Measurements from ENCODE around the gene IL1RAPL2.

Gene IL1RAPL2

GRCh38 chrX:105703876-105704275 is 1137.9 kb downstream of the IL1RAPL2 start:
- Histone ChIP-seq H2AFZ (ENCODE audit: low read depth, low read length) (no peak overlapping the region), H3K36me3 (replicated peaks; ENCODE audit: low read depth, low read length) (no peaks in the 10 kb centered on the region), H3K27ac (ENCODE audit: low read length) (no peak overlapping the region), H4K20me1 (ENCODE audit: insufficient read depth, low read length) (no peaks in the 10 kb centered on the region), H3K4me2 (ENCODE audit: low read length) (no peak overlapping the region), H3K9ac (ENCODE audit: low read length) (no peak overlapping the region), H3K27me3 (ENCODE audit: low read depth, low read length) (no peaks in the 10 kb centered on the region), H3K9me3 (ENCODE audit: insufficient read depth, low read length) (no peaks in the 10 kb centered on the region), H3K4me1 (ENCODE audit: low read length) (peaks cover 18% of the 10 kb centered on the region), H3K79me2 (ENCODE audit: low read length) (no peaks in the 10 kb centered on the region), H3K4me3 (ENCODE audit: low read length) (no peak overlapping the region)
- TF ChIP-seq EZH2phosphoT487 (IDR thresholded peaks at IDR 0.05; ENCODE audit: low read depth) = no peak
- TF ChIP-seq, protein P1, sequence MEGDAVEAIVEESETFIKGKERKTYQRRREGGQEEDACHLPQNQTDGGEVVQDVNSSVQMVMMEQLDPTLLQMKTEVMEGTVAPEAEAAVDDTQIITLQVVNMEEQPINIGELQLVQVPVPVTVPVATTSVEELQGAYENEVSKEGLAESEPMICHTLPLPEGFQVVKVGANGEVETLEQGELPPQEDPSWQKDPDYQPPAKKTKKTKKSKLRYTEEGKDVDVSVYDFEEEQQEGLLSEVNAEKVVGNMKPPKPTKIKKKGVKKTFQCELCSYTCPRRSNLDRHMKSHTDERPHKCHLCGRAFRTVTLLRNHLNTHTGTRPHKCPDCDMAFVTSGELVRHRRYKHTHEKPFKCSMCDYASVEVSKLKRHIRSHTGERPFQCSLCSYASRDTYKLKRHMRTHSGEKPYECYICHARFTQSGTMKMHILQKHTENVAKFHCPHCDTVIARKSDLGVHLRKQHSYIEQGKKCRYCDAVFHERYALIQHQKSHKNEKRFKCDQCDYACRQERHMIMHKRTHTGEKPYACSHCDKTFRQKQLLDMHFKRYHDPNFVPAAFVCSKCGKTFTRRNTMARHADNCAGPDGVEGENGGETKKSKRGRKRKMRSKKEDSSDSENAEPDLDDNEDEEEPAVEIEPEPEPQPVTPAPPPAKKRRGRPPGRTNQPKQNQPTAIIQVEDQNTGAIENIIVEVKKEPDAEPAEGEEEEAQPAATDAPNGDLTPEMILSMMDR (IDR thresholded peaks at IDR 0.05; ENCODE audit: low read depth, low read length) = no peak

GRCh38 chrX:105706041-105706440 is 1140.0 kb downstream of the IL1RAPL2 start:
- Histone ChIP-seq H3K27ac (ENCODE audit: low read length) (no peak overlapping the region), H3K79me2 (ENCODE audit: low read length) (no peaks in the 10 kb centered on the region), H3K9ac (ENCODE audit: low read length) (no peak overlapping the region), H3K4me2 (ENCODE audit: low read length) (no peak overlapping the region), H3K36me3 (replicated peaks; ENCODE audit: low read depth, low read length) (no peaks in the 10 kb centered on the region), H3K4me1 (ENCODE audit: low read length) (peaks cover 6% of the 10 kb centered on the region), H3K27me3 (ENCODE audit: low read depth, low read length) (no peaks in the 10 kb centered on the region), H3K4me3 (ENCODE audit: low read length) (no peak overlapping the region), H2AFZ (ENCODE audit: low read depth, low read length) (no peak overlapping the region), H3K9me3 (ENCODE audit: insufficient read depth, low read length) (no peaks in the 10 kb centered on the region), H4K20me1 (ENCODE audit: insufficient read depth, low read length) (no peaks in the 10 kb centered on the region)
- TF ChIP-seq, protein P1 (IDR thresholded peaks at IDR 0.05; ENCODE audit: low read depth, low read length) = no peak
- no peak for TF ChIP-seq EZH2phosphoT487 (IDR thresholded peaks at IDR 0.05; ENCODE audit: low read depth)

DNA sequence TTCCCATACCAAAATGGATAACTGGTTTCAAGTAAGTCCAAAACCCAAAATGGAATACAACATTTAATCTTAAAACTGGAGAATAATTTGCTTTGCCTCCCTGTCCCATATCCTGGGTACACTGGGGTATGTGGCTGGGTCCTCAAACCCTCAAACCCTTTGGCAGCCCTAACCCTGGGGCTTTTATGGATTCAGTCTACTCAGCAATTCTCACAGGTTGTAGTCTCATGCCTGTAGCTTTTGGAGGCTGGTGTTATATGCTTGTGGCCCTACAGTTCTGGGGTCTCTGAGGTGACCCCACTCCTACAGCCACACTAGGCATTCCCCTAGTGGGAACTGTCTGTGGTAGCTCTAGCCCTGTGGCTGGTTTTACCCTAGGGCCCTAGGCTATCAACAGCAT is 1145.8 kb downstream of the IL1RAPL2 start:
- no peaks in the 10 kb centered on the region for H3K27me3 ChIP-seq (ENCODE audit: low read depth, low read length)
- no peaks in the 10 kb centered on the region for H3K79me2 ChIP-seq (ENCODE audit: low read length)
- no peaks in the 10 kb centered on the region for H3K9me3 ChIP-seq (ENCODE audit: insufficient read depth, low read length)
- TF ChIP-seq, protein P1 (IDR thresholded peaks at IDR 0.05; ENCODE audit: low read depth, low read length) = no peak
- no peak for TF ChIP-seq EZH2phosphoT487 (IDR thresholded peaks at IDR 0.05; ENCODE audit: low read depth)
- no peak overlapping the region for H3K9ac ChIP-seq (ENCODE audit: low read length)
- no peaks in the 10 kb centered on the region for H3K4me1 ChIP-seq (ENCODE audit: low read length)
- H3K27ac ChIP-seq (ENCODE audit: low read length) = no peak overlapping the region
- no peak overlapping the region for H2AFZ ChIP-seq (ENCODE audit: low read depth, low read length)
- H3K36me3 ChIP-seq (replicated peaks; ENCODE audit: low read depth, low read length) = no peaks in the 10 kb centered on the region
- no peak overlapping the region for H3K4me2 ChIP-seq (ENCODE audit: low read length)
- H4K20me1 ChIP-seq (ENCODE audit: insufficient read depth, low read length) = no peaks in the 10 kb centered on the region
- H3K4me3 ChIP-seq (ENCODE audit: low read length) = no peak overlapping the region

- H2AFZ ChIP-seq (ENCODE audit: low read depth, low read length) = no peak overlapping the region
Observed at GRCh38 chrX:105715746-105716145, 1149.7 kb downstream of the IL1RAPL2 start.

More at GRCh38 chrX:105715746-105716145, 1149.7 kb downstream of the IL1RAPL2 start:
- Histone ChIP-seq H3K36me3 (replicated peaks; ENCODE audit: low read depth, low read length) (no peaks in the 10 kb centered on the region), H3K4me1 (ENCODE audit: low read length) (no peaks in the 10 kb centered on the region), H4K20me1 (ENCODE audit: insufficient read depth, low read length) (no peaks in the 10 kb centered on the region), H3K27ac (ENCODE audit: low read length) (no peak overlapping the region), H3K4me2 (ENCODE audit: low read length) (no peak overlapping the region), H3K79me2 (ENCODE audit: low read length) (no peaks in the 10 kb centered on the region), H3K9me3 (ENCODE audit: insufficient read depth, low read length) (no peaks in the 10 kb centered on the region), H3K27me3 (ENCODE audit: low read depth, low read length) (no peaks in the 10 kb centered on the region), H3K4me3 (ENCODE audit: low read length) (no peak overlapping the region), H3K9ac (ENCODE audit: low read length) (no peak overlapping the region)
- TF ChIP-seq, protein P1 (IDR thresholded peaks at IDR 0.05; ENCODE audit: low read depth, low read length) = no peak
- no peak for TF ChIP-seq EZH2phosphoT487 (IDR thresholded peaks at IDR 0.05; ENCODE audit: low read depth)

Data from OCI-LY3 (cell line).